ENCODE measurements around the gene NPPA. TPM values are rescaled to one million over a fixed set of nuclear protein-coding genes. Genes with fewer than 3 reads are reported as not detected.

NPPA gene
- total and polyA plus RNA-seq, 9 of the 15 experiments (the other 6 are each of a cell fraction or from before 2014, with no cell fraction given): not detected

DNA sequence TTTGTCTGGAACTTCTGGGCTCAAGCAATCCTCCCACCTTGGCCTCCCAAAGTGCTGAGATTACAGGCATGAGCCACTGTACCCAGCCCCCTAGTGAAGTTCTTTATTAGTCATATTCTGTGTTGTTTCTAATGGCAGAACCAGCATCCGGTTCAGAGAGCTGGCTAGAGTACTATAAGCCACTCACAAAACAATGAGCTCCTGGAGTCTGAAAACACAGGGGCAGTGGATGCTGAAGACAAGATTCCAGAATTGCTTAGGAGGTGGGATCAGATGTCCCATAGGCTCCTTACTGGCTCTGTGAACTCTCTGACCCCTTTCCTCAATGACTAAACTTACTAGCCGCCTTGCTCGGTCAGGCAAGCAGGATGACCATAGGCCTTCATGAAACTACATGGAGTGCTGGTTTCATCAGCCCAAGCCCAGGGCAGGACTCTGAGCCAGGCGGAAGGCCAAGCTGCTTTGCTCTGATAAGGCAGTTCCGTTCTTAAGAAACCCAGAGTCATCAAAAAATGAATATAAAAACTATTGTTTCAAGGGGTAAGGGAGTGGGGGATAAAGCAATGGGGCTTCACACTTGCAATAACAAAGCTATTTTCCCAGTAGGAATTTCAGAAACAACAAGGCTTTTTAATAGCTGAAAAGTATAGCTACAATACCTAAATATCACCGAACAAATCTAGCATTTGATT lies 49.9 kb downstream of the NPPA start (continued):
- TF ChIP-seq, protein P1, sequence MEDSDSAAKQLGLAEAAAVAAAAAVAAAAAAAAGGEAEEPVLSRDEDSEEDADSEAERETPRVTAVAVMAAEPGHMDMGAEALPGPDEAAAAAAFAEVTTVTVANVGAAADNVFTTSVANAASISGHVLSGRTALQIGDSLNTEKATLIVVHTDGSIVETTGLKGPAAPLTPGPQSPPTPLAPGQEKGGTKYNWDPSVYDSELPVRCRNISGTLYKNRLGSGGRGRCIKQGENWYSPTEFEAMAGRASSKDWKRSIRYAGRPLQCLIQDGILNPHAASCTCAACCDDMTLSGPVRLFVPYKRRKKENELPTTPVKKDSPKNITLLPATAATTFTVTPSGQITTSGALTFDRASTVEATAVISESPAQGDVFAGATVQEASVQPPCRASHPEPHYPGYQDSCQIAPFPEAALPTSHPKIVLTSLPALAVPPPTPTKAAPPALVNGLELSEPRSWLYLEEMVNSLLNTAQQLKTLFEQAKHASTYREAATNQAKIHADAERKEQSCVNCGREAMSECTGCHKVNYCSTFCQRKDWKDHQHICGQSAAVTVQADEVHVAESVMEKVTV (CRISPR knock-in tag; IDR thresholded peaks at IDR 0.05): peak; percentile 29; the same call in 1 of the 2 replicates
- peak in 1 of 2 experiments; percentile 60; a peak in 2 of 4 replicates for TF ChIP-seq HDAC1 (IDR thresholded peaks at IDR 0.05)
- TF ChIP-seq, protein P2, sequence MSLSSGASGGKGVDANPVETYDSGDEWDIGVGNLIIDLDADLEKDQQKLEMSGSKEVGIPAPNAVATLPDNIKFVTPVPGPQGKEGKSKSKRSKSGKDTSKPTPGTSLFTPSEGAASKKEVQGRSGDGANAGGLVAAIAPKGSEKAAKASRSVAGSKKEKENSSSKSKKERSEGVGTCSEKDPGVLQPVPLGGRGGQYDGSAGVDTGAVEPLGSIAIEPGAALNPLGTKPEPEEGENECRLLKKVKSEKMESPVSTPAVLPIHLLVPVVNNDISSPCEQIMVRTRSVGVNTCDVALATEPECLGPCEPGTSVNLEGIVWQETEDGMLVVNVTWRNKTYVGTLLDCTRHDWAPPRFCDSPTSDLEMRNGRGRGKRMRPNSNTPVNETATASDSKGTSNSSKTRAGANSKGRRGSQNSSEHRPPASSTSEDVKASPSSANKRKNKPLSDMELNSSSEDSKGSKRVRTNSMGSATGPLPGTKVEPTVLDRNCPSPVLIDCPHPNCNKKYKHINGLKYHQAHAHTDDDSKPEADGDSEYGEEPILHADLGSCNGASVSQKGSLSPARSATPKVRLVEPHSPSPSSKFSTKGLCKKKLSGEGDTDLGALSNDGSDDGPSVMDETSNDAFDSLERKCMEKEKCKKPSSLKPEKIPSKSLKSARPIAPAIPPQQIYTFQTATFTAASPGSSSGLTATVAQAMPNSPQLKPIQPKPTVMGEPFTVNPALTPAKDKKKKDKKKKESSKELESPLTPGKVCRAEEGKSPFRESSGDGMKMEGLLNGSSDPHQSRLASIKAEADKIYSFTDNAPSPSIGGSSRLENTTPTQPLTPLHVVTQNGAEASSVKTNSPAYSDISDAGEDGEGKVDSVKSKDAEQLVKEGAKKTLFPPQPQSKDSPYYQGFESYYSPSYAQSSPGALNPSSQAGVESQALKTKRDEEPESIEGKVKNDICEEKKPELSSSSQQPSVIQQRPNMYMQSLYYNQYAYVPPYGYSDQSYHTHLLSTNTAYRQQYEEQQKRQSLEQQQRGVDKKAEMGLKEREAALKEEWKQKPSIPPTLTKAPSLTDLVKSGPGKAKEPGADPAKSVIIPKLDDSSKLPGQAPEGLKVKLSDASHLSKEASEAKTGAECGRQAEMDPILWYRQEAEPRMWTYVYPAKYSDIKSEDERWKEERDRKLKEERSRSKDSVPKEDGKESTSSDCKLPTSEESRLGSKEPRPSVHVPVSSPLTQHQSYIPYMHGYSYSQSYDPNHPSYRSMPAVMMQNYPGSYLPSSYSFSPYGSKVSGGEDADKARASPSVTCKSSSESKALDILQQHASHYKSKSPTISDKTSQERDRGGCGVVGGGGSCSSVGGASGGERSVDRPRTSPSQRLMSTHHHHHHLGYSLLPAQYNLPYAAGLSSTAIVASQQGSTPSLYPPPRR (CRISPR knock-in tag; IDR thresholded peaks at IDR 0.05; ENCODE audit: borderline replicate concordance): no peak
- no peak for TF ChIP-seq CBFA2T2 (conservative IDR thresholded peaks at IDR 0.05)
- TF ChIP-seq, protein P3, sequence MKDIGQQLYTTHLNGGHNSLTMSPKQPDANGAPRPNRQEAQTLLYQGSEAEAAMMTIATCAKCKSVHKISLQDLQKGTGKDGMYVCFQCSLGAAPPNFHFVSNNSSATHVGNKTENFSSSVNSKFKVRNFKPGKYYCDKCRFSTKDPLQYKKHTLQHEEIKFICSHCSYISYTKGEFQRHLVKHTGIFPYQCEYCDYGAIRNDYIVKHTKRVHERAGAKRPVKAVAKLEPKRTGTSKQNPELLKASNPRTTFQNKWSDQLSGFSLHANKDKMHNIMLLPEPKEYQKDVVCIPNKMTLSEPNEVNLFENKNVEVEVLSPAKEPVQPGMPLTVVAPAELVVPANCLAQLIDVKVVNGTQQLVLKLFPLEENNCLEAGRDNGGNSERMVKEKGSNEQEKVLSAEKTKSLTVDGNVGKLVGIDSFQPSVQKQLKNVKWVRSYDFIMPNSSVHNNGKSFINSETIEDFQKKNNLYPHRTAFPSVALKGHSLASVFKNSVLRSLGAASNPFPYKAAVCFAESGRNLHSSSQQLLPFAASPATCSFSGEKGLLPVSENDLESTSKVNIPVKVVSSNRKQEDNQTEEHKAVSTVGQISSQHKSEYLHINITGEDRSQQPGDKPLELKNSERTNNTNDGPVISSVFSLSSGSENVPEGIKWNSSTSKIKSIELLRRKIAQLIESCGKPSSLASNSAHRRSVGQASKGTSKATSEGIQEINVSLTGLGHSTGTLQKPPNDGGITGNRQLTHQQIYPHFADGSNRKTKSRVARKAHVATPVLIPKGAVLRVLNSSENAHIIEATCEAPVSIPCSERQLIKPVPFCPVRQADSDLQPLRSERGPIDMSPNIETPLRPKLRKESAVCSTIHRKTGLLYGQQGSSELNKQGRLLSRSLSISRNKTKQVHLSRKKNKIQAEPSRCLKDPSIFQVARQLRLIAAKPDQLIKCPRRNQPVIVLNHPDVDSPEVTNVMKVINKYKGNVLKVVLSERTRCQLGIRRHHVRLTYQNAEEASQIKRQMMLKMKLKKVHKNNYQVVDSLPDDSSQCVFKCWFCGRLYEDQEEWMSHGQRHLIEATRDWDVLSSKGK (CRISPR knock-in tag; IDR thresholded peaks at IDR 0.05): peak; percentile 75; the same call in 1 of the 2 replicates
- no peak for TF ChIP-seq ZNF134 (CRISPR knock-in tag; conservative IDR thresholded peaks at IDR 0.05)
- TF ChIP-seq STAT5A (IDR thresholded peaks at IDR 0.05; ENCODE audit: borderline replicate concordance, low read length): peak; percentile 87
- TF ChIP-seq RBFOX2 (IDR thresholded peaks at IDR 0.05; ENCODE audit: low read depth, low read length): peak; percentile 51; the same call in 1 of the 2 replicates
- TF ChIP-seq, protein P4, sequence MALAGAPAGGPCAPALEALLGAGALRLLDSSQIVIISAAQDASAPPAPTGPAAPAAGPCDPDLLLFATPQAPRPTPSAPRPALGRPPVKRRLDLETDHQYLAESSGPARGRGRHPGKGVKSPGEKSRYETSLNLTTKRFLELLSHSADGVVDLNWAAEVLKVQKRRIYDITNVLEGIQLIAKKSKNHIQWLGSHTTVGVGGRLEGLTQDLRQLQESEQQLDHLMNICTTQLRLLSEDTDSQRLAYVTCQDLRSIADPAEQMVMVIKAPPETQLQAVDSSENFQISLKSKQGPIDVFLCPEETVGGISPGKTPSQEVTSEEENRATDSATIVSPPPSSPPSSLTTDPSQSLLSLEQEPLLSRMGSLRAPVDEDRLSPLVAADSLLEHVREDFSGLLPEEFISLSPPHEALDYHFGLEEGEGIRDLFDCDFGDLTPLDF (CRISPR knock-in tag; IDR thresholded peaks at IDR 0.05): no peak
- TF ChIP-seq RCOR1 (IDR thresholded peaks at IDR 0.05; ENCODE audit: borderline replicate concordance in 1 of 2, low read depth in 2 of 2, low read length in 2 of 2): peak in 1 of 2 experiments; percentile 84; a peak in 2 of 4 replicates
- TF ChIP-seq DNMT1 (IDR thresholded peaks at IDR 0.05): no peak
- TF ChIP-seq, protein P5, sequence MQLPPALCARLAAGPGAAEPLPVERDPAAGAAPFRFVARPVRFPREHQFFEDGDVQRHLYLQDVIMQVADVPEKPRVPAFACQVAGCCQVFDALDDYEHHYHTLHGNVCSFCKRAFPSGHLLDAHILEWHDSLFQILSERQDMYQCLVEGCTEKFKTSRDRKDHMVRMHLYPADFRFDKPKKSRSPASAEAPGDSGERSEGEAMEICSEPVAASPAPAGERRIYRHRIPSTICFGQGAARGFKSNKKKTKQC (CRISPR knock-in tag; IDR thresholded peaks at IDR 0.05): 0 out of 2 replicates have a peak, but pooled peaks have one; percentile 36
- no peak for TF ChIP-seq HDAC3 (IDR thresholded peaks at IDR 0.05; ENCODE audit: borderline replicate concordance, partially characterized antibody)
- TF ChIP-seq RFX7 (CRISPR knock-in tag; IDR thresholded peaks at IDR 0.05): no peak
- peak; percentile 96 for TF ChIP-seq MAFK (IDR thresholded peaks at IDR 0.05; ENCODE audit: low read length)

All from K562 (cell line).